Activated CD4-positive, alpha-beta T cell treated with anti-CD3 and anti-CD28 coated beads, Interleukin-2, amount 50 U/mL, for 1 hour (primary cell): Measurements from ENCODE around the gene MYO1D.
"Not testable (repeated sequence)": the region's sequence is repeated elsewhere in the genome, so short reads cannot be mapped to it uniquely, and the experiment has no call there.

Source experiments
- DNase-seq: peaks from one replicate; pipeline ENCODE4 v3.0.0-alpha.2; 2020

The MYO1D gene

GRCh38 chr17:32658470-32659418, 218.2 kb downstream of the MYO1D start:
- DNase-seq = no peak

GRCh38 chr17:32656886-32657285, 220.0 kb downstream of the MYO1D start:
- no peak for DNase-seq

GRCh38 chr17:32654324-32654723, 222.6 kb downstream of the MYO1D start:
- no peak for DNase-seq

GRCh38 chr17:32651084-32651483, 225.8 kb downstream of the MYO1D start:
- no peak for DNase-seq

GRCh38 chr17:32648450-32648849, 228.5 kb downstream of the MYO1D start:
- no peak for DNase-seq

GRCh38 chr17:32646941-32647340, 230.0 kb downstream of the MYO1D start:
- DNase-seq = no peak

- not testable (repeated sequence) for DNase-seq
Measured at GRCh38 chr17:32641514-32641913, 235.4 kb downstream of the MYO1D start.

- no peak for DNase-seq
Measured at GRCh38 chr17:32636598-32637218, 240.2 kb downstream of the MYO1D start.

GRCh38 chr17:32634167-32634566, 242.8 kb downstream of the MYO1D start:
- no peak for DNase-seq

GRCh38 chr17:32631341-32632096, 245.4 kb downstream of the MYO1D start:
- no peak for DNase-seq

GRCh38 chr17:32629563-32630190, 247.2 kb downstream of the MYO1D start:
- no peak for DNase-seq

- no peak for DNase-seq
Measured at GRCh38 chr17:32628271-32629044, 248.5 kb downstream of the MYO1D start.

- no peak for DNase-seq
Measured at GRCh38 chr17:32627239-32627996, 249.5 kb downstream of the MYO1D start.

- no peak for DNase-seq
Measured at GRCh38 chr17:32626379-32626791, 250.5 kb downstream of the MYO1D start.

- DNase-seq = no peak
Measured at GRCh38 chr17:32625971-32626370, 251.0 kb downstream of the MYO1D start.

GRCh38 chr17:32623196-32623595, 253.7 kb downstream of the MYO1D start:
- no peak for DNase-seq

GRCh38 chr17:32622540-32622939, 254.4 kb downstream of the MYO1D start:
- DNase-seq = no peak

- no peak for DNase-seq
Measured at GRCh38 chr17:32621612-32622312, 255.2 kb downstream of the MYO1D start.

- DNase-seq = no peak
Measured at GRCh38 chr17:32615326-32615725, 261.6 kb downstream of the MYO1D start.

- DNase-seq = no peak
Measured at GRCh38 chr17:32610943-32611342, 266.0 kb downstream of the MYO1D start.
